ENCODE results near the gene TRRAP. TPM values are rescaled to one million over a fixed set of nuclear protein-coding genes. Genes with fewer than 3 reads are reported as not detected.

The TRRAP gene
- total RNA-seq, 1 experiment from 2014 or later: 55.8 TPM

DNA sequence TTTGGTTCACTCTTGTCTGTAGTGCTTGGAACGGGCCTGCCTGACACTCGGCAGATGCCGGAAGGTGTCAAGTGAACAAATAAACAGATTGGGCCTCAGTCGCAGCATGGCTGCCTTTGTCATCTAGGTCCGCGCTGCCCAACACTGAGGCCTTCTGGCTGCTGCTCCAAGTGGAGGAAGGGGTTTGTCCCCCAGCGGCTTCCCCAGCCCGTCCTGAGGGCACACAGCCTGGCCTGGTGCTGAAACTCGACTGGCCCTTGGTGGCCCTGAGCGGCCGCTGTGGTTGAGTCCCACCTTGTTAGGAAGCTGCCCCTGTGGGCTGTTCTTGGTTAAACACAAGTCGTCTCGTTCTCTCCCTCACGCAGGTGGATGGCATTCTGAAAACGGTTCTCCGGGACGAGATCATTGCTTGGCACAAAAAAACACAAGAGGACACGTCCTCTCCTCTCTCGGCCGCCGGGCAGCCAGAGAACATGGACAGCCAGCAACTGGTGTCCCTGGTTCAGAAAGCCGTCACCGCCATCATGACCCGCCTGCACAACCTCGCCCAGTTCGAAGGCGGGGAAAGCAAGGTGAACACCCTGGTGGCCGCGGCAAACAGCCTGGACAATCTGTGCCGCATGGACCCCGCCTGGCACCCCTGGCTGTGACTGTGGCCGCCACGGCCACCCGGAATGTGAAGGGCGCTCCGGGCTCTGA is 133.5 kb downstream of the TRRAP start:
- CTCF ChIA-PET: interaction anchor here (0.6 kb wide), 1 partner anchor 492 kb away, joined by 3 read pairs; no protein-coding TSS in a partner anchor

DNA sequence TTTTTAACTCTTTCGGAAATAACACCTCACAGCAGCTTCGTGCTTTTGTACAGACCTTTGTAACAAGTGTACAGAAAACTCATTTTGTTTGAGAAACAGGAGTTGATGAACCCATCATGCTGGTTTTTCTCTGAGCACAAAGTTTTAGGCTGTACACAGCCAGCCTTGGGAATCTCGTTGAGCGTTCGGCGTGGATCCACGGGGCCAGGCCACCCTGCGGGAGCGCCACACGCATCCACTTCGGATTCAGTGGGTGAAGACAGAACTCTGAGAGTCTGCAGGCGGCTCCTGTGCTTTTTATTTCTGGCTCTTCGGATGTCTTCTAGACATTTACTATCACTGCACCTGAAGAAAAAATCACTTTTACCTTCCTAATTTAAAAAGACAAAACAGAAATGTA is 134.4 kb downstream of the TRRAP start:
- CTCF ChIA-PET: interaction anchor here (0.6 kb wide), 1 partner anchor 491 kb away, joined by 3 read pairs; no protein-coding TSS in a partner anchor
- no peaks in the 10 kb centered on the region for H3K79me2 ChIP-seq (ENCODE audit: low read depth)
- intact Hi-C loops (cut with micrococcal nuclease; ENCODE audit: unreplicated experiment): no loop called here
- BruUV-seq (replicated peaks): TSS peak; percentile 15
- no peak overlapping the region for H3K4me2 ChIP-seq
- no peak for DNase-seq
- H2AFZ ChIP-seq: no peak overlapping the region
- H3K36me3 ChIP-seq (ENCODE audit: low read depth): peaks cover 11% of the 10 kb centered on the region
- no peaks in the 10 kb centered on the region; the same call in 1 of the 2 replicates for H4K20me1 ChIP-seq (ENCODE audit: insufficient read depth)
- H3K4me1 ChIP-seq (replicated peaks; ENCODE audit: insufficient read depth): no peaks in the 10 kb centered on the region
- no peaks in the 10 kb centered on the region for H3K9me2 ChIP-seq (ENCODE audit: insufficient read depth)
- H3K27me3 ChIP-seq (ENCODE audit: insufficient read depth, low read depth): no peaks in the 10 kb centered on the region
- no peaks in the 10 kb centered on the region for H3K9me3 ChIP-seq (ENCODE audit: insufficient read depth, low read depth)
- POLR2A ChIA-PET (ENCODE audit: unreplicated experiment): no interaction called here
- no peak for TF ChIP-seq EZH2 (IDR thresholded peaks at IDR 0.05; ENCODE audit: low read depth)
- no peak overlapping the region for H3K4me3 ChIP-seq
- peaks cover 20% of the 10 kb centered on the region; the same call in 1 of the 2 replicates for H3F3A ChIP-seq (ENCODE audit: insufficient read depth, low read depth)
- H3K27ac ChIP-seq: no peak overlapping the region

More for the DNA sequence above, 133.5 kb downstream of the TRRAP start:
- Histone ChIP-seq H3K4me3 (no peak overlapping the region), H3K9me2 (ENCODE audit: insufficient read depth) (no peaks in the 10 kb centered on the region), H3K27me3 (ENCODE audit: insufficient read depth, low read depth) (no peaks in the 10 kb centered on the region), H3K9me3 (ENCODE audit: insufficient read depth, low read depth) (no peaks in the 10 kb centered on the region), H3K79me2 (ENCODE audit: low read depth) (no peaks in the 10 kb centered on the region), H3K36me3 (ENCODE audit: low read depth) (peaks cover 13% of the 10 kb centered on the region), H3K4me1 (replicated peaks; ENCODE audit: insufficient read depth) (no peaks in the 10 kb centered on the region), H2AFZ (no peak overlapping the region), H3F3A (ENCODE audit: insufficient read depth, low read depth) (peaks cover 20% of the 10 kb centered on the region; the same call in 1 of the 2 replicates), H3K4me2 (no peak overlapping the region), H4K20me1 (ENCODE audit: insufficient read depth) (no peaks in the 10 kb centered on the region; the same call in 1 of the 2 replicates), H3K27ac (no peak overlapping the region)
- intact Hi-C loops (cut with micrococcal nuclease; ENCODE audit: unreplicated experiment): no loop called here
- POLR2A ChIA-PET (ENCODE audit: unreplicated experiment): no interaction called here
- no TSS peak for BruUV-seq (replicated peaks)
- no peak for TF ChIP-seq EZH2 (IDR thresholded peaks at IDR 0.05; ENCODE audit: low read depth)
- TF ChIP-seq, protein P1, sequence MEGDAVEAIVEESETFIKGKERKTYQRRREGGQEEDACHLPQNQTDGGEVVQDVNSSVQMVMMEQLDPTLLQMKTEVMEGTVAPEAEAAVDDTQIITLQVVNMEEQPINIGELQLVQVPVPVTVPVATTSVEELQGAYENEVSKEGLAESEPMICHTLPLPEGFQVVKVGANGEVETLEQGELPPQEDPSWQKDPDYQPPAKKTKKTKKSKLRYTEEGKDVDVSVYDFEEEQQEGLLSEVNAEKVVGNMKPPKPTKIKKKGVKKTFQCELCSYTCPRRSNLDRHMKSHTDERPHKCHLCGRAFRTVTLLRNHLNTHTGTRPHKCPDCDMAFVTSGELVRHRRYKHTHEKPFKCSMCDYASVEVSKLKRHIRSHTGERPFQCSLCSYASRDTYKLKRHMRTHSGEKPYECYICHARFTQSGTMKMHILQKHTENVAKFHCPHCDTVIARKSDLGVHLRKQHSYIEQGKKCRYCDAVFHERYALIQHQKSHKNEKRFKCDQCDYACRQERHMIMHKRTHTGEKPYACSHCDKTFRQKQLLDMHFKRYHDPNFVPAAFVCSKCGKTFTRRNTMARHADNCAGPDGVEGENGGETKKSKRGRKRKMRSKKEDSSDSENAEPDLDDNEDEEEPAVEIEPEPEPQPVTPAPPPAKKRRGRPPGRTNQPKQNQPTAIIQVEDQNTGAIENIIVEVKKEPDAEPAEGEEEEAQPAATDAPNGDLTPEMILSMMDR (conservative IDR thresholded peaks at IDR 0.05): no peak
- DNase-seq: no peak

DNA sequence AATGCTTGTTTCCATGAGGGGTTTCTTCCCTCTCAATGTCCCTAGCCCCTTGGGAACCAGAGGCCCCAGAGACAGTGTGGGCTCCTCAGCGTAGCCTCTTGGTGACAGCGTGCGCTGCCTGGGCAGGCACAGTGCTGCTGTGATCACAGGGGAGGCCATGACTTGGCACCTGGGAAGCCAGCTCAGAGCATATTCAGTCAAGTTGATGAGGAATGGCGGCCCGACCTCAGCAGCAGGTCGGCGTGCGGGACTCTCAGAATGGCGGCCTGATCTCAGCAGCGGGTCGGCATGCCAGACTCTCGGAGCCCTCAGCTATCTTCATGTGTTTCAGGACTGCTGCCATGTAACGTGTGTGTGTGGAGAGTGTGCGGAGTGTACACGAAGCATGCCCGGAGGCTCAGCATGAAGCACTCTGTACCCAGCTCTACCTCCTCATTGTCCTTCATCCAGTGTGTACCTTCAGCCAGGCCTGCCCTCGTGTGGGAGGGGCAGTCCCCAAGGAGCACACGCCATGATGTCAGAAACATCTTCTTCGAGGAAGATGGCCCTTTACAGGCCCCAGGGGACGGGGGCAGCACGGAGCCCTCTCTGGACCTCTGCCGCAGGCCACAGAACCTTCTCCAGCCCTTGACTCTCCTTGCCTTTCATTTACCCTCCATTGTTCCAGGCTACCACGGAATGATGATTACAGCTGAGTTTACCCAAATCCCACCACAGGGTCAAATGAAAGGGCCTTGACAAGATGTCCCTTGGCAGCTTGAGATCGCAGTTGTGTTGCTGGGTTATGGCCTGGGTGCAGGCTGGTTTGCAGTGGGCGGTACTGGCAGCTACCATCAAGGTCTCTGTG is 135.2 kb downstream of the TRRAP start:
- ChIA-PET POLR2A (ENCODE audit: unreplicated experiment) (no interaction called here), CTCF (no interaction called here)
- Histone ChIP-seq H3K9me3 (ENCODE audit: insufficient read depth, low read depth) (no peaks in the 10 kb centered on the region), H3K4me2 (no peak overlapping the region), H3K36me3 (ENCODE audit: low read depth) (peaks cover 11% of the 10 kb centered on the region), H4K20me1 (ENCODE audit: insufficient read depth) (peaks cover 3% of the 10 kb centered on the region), H3K4me1 (replicated peaks; ENCODE audit: insufficient read depth) (no peaks in the 10 kb centered on the region), H3K79me2 (ENCODE audit: low read depth) (no peaks in the 10 kb centered on the region), H3K27me3 (ENCODE audit: insufficient read depth, low read depth) (no peaks in the 10 kb centered on the region), H2AFZ (no peak overlapping the region), H3K27ac (no peak overlapping the region), H3K9me2 (ENCODE audit: insufficient read depth) (no peaks in the 10 kb centered on the region), H3F3A (ENCODE audit: insufficient read depth, low read depth) (peaks cover 25% of the 10 kb centered on the region; the same call in 1 of the 2 replicates), H3K4me3 (no peak overlapping the region)
- DNase-seq: no peak
- TF ChIP-seq EZH2 (IDR thresholded peaks at IDR 0.05; ENCODE audit: low read depth): no peak
- TF ChIP-seq, protein P1 (conservative IDR thresholded peaks at IDR 0.05): no peak
- no TSS peak for BruUV-seq (replicated peaks)
- intact Hi-C loops (cut with micrococcal nuclease; ENCODE audit: unreplicated experiment): no loop called here
